Measurements from ENCODE around the gene CCDC85A.

The CCDC85A gene

DNA sequence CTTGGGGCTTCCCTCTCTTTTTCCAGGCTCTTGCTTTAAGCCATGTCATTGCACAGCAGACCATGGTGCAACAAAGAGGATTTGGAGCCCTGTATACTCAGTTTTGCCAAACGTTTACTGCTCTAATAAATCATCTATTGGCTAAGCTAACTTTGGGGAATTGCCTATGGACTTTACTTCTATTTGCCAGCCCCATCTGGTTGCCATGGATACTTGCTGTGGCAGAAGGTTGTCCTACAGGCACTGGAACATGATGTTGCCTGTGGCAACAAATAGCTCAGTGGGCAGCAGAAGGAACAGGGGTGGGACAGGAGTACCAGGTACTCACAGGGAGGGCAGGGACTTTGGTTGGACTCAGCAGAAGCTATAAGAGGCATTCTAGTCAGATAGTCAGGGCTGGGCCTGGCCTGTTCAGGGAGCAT lies 129.7 kb downstream of the CCDC85A start:
- no peak for DNase-seq

DNA sequence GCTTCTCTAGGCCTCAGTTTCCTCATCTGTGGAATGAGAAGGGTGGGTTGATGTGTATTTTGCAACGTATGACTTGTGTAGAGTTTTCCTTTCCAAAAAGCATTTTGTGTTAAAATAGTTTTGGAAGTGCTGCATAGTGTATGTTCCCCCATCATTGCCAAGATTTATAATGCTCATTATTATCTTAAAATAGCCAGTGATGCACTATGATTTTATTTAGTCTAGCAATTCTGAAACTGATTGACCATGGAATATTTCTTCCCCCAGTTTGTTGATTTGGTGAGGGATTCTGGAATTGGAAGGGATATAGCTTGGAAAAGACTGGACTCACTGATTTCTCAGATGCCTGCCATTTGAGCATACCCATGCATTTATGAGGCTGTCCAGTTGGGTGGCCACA lies 130.6 kb downstream of the CCDC85A start:
- no peak for DNase-seq

DNA sequence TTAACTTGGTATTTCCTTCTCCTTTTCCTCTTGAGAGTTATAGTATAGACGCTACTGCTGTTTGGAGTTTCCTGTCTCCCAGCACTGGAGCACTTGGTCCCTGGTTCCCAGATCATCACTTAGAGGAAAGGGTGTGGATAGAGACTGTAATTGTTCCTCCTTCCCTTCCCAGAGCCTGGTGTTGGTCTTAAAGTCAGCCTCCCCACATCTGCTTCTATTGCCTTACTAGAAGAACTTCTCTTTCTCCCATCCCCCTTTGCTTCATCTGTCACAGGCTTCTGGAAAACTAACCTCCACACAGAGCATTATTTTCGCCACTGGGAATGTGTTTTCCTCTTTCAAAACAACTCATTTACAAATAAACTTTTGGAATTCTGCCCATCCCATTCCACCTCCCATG lies 131.0 kb downstream of the CCDC85A start:
- DNase-seq: no peak

DNA sequence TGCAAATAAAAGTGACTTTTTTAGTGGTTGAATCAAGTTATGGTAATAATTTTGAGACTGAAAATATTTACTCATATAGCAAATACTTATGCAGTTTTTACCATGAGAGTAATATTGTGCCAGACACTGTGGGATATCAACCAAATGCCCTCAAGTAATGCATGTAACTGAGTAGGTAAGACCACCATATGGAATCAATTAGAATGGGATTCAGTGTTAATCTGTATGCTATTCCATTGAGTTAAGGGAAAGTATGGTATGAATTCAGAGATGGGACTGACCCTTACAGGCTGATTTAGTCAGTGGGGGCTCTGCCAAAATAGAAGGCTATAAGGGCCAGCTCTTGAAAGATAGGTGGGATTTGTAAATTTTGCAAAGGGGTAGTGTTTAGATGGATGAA lies 131.6 kb downstream of the CCDC85A start:
- no peak for DNase-seq

DNA sequence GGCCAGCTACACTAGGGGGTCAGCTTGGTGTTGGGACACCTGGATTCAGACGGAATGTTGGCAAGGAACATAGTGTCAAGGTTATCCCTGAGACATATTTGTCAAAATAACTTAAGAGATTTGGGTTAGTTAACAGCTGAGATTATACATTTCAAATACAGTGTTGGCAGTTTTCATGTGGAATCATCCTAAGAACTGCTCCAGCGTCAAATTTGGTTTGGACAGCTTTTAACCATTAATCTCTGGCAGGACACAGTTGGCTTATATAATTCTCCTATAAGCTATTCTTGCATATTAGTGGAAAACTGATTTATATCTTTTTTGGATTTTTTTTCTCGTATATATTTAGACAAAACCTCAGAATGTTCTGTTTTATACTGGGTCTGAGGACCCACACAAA lies 132.2 kb downstream of the CCDC85A start:
- DNase-seq: no peak

DNA sequence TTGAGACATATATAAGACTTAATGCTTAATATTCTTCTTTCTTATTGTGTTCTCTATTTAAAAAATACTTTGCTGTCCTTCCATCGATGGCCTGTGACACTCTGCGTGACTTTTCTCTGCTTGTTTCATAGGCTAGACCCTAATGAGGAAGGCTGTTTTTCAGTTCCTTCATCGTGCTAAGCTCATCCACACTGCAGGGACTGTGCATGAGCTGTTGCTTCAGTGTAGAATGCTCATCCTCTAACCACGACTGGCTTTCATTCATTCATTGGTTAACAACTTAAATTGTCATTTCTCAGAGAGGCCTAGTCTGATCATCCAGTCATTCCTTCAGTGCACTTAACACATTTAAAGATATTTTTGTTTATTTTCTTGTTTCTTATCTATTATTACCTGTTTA lies 134.4 kb downstream of the CCDC85A start:
- no peak for DNase-seq

DNA sequence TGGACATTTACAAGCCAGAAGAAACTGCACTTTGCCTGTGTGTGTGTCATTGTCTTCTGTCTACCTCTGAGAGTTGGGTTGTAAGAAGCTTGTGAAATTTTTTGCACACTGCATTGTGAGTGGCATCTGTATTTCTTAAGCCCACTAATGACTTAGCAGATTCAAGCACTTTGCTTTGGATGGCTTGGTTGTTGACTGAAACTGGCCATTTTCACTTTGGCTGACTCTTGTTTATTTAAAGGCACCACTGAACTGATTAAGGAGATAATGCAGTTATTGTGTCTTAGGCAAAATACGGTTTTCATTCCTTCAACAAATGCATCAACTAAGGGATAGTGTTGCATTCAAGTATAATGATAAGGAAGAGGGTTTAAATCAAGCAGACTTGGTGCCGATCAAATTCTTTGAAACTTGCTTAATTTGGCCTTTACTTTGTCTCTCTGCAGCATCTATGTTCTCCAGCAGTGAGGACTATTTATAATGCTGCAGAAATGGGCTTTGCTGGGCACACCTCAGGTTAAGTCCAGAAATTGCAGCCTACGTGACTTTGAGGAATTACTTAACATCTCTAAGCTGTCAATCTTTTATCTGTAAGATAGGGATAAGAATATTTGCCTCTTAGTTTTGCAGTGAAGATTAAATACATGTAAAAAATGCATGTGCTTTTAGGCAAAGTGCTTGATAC lies 142.0 kb downstream of the CCDC85A start:
- no peak for DNase-seq

DNA sequence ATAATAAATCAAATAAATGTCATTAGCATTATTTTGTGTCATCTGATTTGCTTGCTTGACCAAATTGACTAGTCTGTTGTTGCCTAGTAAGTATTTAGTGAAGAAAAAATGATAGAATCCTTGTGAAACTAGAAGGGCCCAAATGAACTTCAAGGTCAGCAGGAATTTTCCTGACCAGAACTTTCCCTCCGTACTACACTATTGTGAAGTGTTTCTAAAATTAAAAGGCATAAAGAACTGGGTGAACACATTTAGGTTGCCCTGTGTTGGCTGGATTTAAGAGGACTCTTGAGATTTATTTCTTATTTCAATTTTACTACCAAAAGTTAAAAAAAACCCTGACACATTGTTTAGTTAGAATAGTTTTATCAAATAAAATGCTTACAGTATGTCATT lies 142.6 kb downstream of the CCDC85A start:
- no peak for DNase-seq

DNA sequence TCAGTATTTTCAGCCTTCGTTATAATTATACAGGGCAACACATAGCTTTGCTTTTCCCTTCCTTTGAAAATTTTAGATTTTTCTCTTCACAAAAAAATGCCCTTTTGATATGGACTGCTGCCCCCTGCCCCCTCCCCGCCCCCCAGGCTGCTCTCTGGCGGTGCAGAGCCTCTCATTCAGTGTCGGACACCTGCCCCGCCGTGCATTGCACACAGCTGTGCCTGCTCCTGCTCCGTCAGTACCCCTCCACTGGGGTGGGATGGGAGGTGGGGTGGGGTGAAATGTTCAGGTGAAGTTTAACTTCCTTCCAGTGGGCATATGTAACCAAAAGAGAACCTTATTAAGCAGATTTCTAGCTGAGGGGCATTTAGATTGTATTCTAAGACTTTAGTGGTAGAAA lies 148.0 kb downstream of the CCDC85A start:
- DNase-seq: no peak

DNA sequence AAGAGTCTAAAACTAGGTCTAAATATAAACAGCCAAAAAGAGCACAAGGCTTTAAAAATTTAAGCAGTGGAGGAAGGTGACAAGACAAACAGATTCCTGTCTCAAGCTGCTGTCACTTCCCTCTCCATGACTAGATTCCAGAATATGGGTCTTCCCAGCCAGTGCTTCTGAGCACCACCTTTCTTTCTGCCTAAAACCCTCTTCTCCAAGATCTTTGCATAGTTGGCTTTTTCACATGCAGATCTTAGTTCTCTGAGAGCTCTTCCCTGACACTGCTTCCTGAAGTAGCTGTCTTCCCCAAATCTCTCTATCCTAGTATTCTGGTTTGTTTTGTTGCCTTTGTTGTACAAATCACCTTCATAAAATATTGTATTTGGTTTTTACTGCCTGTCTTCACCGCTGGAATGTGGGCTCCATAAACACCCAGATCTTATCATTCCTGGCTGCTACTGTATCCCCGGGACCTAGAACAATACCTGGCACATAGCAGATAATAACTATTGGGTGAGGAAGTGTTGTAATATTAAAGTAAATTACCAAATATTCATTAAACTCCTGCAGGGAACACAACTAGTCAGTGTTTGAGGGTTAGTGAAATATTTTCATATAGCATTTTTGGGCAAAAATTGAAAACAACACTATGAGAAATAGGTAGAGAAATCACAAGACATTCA lies 150.2 kb downstream of the CCDC85A start:
- DNase-seq: no peak

DNA sequence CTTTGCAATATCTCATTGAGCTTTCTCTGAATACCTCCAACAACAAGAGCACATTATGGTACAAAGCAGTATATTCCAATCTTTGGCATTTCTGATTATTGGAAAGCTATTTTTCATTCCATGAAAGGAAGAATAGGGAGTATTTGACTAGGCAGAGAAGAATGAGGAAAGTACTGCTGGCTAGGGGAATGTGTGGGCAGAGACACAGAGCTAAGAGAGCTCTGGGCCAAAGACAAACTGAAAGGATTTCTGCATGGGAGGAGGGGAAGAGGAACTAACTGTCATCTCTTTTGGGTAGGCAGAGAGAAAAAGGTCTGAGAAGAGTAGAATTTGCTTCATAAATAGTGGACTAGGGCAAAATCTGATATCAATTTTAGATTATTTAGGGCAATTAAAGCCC lies 150.8 kb downstream of the CCDC85A start:
- no peak for DNase-seq

DNA sequence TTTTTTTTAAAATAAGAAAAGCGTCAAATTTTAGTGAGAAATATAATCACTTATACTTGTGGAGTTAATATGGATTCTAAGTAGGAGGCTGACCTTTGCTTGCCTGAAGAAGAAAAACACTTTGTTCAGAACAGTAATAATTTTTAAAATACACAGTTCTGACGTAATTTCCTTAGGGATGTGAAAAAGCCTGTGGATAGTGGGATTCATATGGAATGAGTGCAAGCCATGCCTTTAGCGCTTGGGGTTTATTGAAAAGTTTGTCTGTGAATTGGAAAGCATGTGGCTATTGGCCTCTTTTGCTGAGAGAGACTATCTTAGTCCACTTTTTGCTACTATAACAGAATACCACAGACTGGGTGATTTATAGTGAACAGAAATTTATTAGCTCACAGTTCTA lies 151.3 kb downstream of the CCDC85A start:
- no peak for DNase-seq

DNA sequence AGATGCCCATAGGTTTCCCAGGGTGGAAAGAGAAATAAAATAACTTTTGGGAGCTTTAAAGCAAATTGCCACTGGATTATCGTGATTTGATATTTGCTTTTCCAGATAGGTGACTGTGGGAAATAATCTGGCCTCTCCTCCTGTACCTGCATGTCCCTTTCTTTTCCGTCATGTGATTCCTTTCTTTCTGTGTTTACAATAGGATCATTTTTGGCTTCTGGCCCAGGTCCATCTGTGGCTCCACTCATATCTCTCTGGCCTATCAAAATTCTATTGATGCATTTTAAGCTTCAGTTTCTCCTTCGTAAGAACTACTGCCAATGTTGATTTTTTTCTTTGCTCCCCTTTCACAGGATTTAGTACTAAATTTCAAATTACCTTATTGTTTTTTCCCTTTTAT lies 153.6 kb downstream of the CCDC85A start:
- no peak for DNase-seq

DNA sequence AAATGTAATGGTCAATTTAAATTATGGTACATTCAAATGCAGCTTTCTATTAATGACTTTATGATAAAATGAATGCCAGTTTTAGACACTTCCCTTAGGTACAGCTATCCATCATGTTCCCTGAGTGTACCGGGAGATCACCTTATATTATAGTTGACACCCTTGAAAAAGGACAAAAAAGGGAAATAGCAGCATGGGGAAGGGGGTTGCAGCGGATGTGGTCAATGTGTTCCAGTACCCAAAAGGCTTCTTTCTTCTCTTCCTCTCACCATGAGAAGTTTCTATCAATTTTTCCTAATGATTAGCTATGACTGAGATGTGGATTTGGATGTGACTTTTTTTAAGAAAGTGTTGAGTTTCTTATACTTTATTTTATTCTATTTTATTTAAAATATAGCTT lies 154.4 kb downstream of the CCDC85A start:
- DNase-seq: no peak

DNA sequence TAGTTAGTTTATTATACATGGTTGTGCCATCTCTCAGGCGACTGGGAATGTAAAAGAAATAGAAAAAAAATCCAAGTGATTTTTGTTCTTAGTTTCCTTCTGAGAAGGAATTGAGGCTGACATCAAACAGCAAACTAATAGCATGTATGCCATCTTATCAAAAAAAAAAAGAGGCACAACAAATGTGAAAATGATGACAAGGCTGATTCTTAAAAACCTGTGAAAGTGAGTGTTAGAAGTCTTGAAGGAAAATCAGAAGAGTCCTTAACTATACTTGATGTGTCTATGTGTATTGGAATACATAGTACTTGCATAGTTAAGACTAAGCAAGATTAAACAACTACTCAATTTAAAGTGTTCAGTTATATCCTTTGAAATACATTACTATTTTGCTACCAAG lies 161.0 kb downstream of the CCDC85A start:
- DNase-seq: no peak

DNA sequence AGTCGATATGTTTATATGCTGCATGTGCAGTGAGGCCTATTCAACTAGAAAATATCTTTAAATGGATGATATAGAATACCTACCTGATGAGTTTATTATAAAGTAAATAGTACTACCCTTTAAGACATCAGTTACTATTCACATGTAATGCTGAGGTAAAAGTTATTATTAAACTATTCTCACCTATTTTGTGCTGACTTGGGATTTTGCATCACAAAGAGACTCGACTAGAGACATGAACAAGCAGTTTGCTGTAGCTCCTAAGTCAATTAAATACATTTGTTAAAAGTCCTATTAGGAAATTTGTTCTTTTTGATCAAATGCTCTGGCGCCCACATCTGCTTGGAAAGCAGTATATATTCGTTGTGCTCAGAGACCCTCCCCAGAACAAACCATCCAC lies 164.1 kb downstream of the CCDC85A start:
- no peak for DNase-seq

DNA sequence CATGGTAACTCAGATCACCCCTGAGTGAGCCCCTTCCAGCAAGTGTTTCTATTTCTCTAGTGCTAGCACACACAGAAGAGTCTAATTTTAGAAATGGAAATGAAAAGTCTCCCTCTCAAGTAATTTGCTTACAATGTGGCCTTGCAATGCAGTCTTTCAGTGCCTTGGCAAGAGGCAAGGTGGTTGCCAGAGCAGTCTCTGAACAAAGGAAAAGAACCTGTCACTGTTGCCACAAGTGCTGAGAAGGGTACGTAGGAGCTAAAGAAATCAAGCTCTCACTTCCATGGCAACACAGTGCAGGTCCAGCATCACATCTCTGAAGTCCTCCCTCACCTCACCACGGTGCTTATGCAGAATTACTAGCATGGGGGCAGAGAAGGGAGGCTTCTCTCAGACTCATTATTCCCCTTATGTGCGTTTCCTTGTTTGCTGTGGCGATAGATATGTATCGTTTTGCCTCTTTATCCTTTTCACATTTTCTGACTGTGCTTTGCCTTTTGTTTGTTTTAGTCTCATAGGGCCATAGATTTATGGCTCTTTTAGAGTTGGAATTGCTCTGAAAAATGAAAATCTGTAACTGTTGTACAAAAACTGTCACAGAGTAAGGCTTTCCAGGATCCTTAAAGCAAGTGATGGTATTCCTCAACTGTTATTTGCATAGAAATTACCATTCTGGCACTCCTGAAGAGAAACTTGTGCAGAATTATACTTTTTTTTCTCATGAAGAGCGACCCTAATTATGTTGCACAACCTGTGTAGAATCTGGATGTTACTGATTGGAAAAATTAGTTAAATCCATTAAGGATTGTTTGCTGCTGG lies 164.8 kb downstream of the CCDC85A start:
- DNase-seq: no peak

DNA sequence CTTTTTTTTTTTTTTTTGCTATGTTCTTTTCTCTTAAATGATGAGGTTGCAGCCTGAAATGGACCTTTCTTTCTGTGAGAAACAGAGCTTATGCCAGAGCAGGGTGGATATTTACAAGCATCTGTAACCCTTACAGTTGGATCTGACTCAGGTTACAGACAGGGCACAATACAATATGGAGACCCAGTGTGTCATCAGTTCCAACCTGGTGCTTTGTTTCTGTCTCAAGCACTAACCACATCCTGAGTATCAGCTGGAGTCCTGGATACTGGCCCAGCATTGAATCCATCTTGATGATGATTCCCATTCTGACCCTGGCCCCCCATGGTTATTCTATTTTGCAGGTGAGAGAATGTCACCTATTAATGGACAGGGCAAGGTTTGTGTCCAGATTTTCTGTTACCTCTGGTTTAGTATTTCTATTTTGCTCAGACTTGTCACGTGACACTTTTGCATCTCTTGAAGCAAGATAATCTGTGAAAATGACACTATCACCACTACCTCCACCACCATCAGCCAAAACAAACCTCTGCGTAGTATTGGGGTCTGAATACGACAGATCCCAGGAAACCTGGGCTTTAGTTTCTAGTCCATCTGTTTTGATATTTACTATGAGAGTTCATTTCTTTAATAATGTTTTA lies 174.0 kb downstream of the CCDC85A start:
- no peak for DNase-seq

DNA sequence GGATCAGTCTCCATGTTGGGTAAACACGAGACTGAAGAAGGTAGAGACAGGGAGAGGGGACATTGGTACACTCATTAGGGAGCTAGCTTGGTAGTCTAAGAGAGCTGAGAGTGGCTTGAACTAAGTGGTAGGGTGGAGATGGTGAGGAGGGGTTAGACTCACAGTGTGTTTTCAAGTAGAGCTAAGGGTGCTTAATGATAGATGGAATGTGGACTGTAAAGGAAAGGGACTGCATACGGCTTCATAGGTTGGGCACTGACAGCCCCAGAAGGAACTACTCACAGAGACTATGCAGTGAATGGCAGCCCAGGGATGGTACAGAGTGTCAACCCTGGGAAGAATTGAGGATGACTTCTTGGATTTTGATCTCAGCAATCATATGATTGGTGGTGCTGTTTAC lies 178.1 kb downstream of the CCDC85A start:
- DNase-seq: no peak

DNA sequence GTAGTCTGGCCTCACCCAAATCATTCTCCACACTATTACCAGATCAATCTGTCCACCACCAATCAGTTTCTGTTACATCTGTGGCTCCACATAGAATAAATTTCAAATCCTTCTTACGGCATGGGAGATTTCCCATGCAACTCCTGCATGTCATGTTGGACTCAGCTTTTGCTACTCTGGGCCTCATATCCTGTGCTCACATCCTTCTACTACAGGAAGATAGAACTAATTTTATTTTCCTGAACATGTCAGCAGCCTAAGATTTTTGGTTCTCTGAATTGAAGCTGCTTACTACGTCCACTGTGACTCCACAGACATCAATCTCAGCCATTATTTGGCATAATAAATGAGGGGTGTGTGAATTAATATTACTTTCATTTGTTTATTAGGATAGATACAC lies 181.1 kb downstream of the CCDC85A start:
- DNase-seq: no peak

DNA sequence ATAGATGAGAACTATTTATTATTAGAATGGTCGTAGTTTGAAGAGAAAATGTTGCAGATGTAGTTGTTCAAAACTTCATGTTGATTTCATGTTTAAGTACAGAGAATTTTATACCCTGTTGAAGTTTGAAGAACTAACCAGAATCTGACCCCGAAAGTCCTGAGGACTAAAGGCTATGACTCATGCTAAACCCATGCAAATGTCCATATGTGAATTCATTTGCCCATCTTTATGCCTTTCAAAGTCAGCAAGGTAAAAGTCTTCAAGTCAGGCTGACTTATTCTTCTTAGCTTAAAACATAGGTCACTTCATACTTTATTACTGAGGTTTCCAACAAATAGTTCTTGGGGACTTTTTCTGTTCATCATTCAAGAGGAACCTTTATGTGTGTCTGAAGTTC lies 185.5 kb downstream of the CCDC85A start:
- DNase-seq: no peak

DNA sequence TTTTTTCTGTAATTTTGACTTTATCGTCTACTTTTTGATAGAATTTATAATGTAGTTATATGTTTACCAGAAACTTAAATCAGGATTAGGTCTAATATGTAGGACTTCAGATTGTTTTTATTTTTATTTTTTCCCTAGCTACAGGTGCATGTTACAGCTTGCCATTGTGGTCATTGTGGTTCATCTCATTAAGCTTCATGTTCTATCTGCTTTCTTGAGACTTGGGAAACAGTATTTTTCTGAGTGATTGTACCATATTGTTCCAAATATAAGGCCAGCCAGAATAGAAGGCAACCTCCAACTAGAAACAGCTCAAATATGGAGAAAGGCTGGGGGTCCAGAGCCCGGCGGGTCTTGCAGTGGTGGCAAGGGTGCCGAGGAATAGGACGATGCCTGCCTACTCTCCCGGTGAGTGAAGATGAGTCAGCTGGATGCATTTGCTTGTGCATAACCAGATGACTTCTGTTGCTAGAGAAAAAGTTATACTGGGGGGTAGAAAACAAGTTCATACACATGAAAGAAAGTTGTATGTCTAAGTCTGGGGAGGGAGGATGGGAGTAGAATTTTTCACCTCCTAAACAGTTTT lies 188.4 kb downstream of the CCDC85A start:
- no peak for DNase-seq

DNA sequence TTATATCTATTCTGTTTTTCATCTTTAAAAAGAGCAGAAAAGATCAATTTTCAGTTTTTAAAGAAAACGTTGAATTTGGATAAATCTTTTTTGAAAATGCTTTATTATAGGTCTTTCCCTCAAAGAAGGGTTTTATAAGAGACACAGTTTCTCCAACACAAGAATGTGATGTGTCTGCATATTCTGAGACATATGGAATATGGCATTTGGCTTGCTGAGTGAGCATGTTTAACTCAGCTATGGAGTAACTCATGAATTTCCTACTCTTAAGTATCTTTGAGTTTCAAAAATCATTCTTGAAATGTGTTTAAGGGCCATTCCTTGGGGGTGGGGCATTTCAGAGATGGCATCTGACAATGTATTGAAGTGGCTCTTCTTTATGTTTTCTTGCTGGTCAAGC lies 191.5 kb downstream of the CCDC85A start:
- DNase-seq: no peak
